GM21515 (cell line): ENCODE results near the gene RCAN2.

ENCODE experiments used
- ATAC-seq: cut with Tn5 transposase; IDR thresholded peaks from one replicate; pipeline ENCODE4 v1.9.1; 2021; ENCODE audit not compliant: unreplicated experiment

RCAN2 gene

GRCh38 chr6:46491628-46492547 lies 639 bp upstream of the RCAN2 start:
- ATAC-seq = no peak

GRCh38 chr6:46490425-46491200 lies 636 bp downstream of the RCAN2 start:
- ATAC-seq = no peak

- no peak for ATAC-seq
Measured at GRCh38 chr6:46486181-46486580, 5.1 kb downstream of the RCAN2 start.

GRCh38 chr6:46484081-46484820 lies 7.0 kb downstream of the RCAN2 start:
- no peak for ATAC-seq

GRCh38 chr6:46476301-46476700 lies 14.9 kb downstream of the RCAN2 start:
- ATAC-seq = no peak

- ATAC-seq = no peak
Measured at GRCh38 chr6:46473881-46474280, 17.4 kb downstream of the RCAN2 start.

GRCh38 chr6:46472243-46472642 lies 19.0 kb downstream of the RCAN2 start:
- no peak for ATAC-seq

- no peak for ATAC-seq
Measured at GRCh38 chr6:46469021-46469420, 22.2 kb downstream of the RCAN2 start.

GRCh38 chr6:46468403-46469010 lies 22.7 kb downstream of the RCAN2 start:
- ATAC-seq = no peak

GRCh38 chr6:46466570-46466969 lies 24.7 kb downstream of the RCAN2 start:
- ATAC-seq = no peak

- no peak for ATAC-seq
Measured at GRCh38 chr6:46465294-46466165, 25.7 kb downstream of the RCAN2 start.

GRCh38 chr6:46456297-46456696 lies 35.0 kb downstream of the RCAN2 start:
- no peak for ATAC-seq

GRCh38 chr6:46454691-46455090 lies 36.6 kb downstream of the RCAN2 start:
- no peak for ATAC-seq

GRCh38 chr6:46453741-46454316 lies 37.4 kb downstream of the RCAN2 start:
- no peak for ATAC-seq

- ATAC-seq = no peak
Measured at GRCh38 chr6:46453216-46453615, 38.0 kb downstream of the RCAN2 start.

GRCh38 chr6:46452312-46452917 lies 38.8 kb downstream of the RCAN2 start:
- ATAC-seq = no peak

- ATAC-seq = no peak
Measured at GRCh38 chr6:46451343-46451742, 39.9 kb downstream of the RCAN2 start.

GRCh38 chr6:46444772-46445454 lies 46.3 kb downstream of the RCAN2 start:
- no peak for ATAC-seq

- ATAC-seq = no peak
Measured at GRCh38 chr6:46443623-46444022, 47.6 kb downstream of the RCAN2 start.
